ENCODE results near the gene PINLYP. TPM values are rescaled to one million over a fixed set of nuclear protein-coding genes. Genes with fewer than 3 reads are reported as not detected.

The PINLYP gene
- total RNA-seq, 4 donors from 2014 or later, result 4.6 to 46.5 (median 10.3) TPM

- no peak overlapping the region for H3K4me3 ChIP-seq
- DNase-seq, result no peak
Measured at GRCh38 chr19:43563816-43564457, 11.7 kb upstream of the PINLYP start.

GRCh38 chr19:43564800-43565199 lies 10.8 kb upstream of the PINLYP start:
- intact Hi-C loops (cut with DNase I; ENCODE audit: low total_unique reads), result no loop called here
- H3K27ac ChIP-seq, result no peak overlapping the region
- H3K9me3 ChIP-seq, result no peaks in the 10 kb centered on the region
- DNase-seq, result no peak
- TF ChIP-seq CTCF (IDR thresholded peaks at IDR 0.05), result no peak
- TF ChIP-seq POLR2A (IDR thresholded peaks at IDR 0.05), result no peak
- H3K27me3 ChIP-seq, result no peaks in the 10 kb centered on the region
- no peaks in the 10 kb centered on the region for H3K36me3 ChIP-seq
- H3K4me1 ChIP-seq, result peaks cover 0 to 7% of the 10 kb centered on the region in 2 donors
- no peak overlapping the region for H3K4me3 ChIP-seq

More at GRCh38 chr19:43563816-43564457, 11.7 kb upstream of the PINLYP start:
- peaks cover 0 to 7% of the 10 kb centered on the region in 2 donors for H3K4me1 ChIP-seq
- no peak overlapping the region for H3K27ac ChIP-seq
- H3K9me3 ChIP-seq, result no peaks in the 10 kb centered on the region
- H3K27me3 ChIP-seq, result no peaks in the 10 kb centered on the region
- TF ChIP-seq CTCF (IDR thresholded peaks at IDR 0.05), result no peak
- TF ChIP-seq POLR2A (IDR thresholded peaks at IDR 0.05), result no peak
- intact Hi-C loops (cut with DNase I; ENCODE audit: low total_unique reads), result no loop called here
- H3K36me3 ChIP-seq, result no peaks in the 10 kb centered on the region

GRCh38 chr19:43569657-43570056 lies 5.9 kb upstream of the PINLYP start:
- Histone ChIP-seq H3K9me3 (no peaks in the 10 kb centered on the region), H3K27ac (no peak overlapping the region), H3K27me3 (no peaks in the 10 kb centered on the region), H3K4me1 (peaks cover 0 to 5% of the 10 kb centered on the region in 2 donors), H3K4me3 (no peak overlapping the region), H3K36me3 (no peaks in the 10 kb centered on the region)
- no peak for TF ChIP-seq POLR2A (IDR thresholded peaks at IDR 0.05)
- no peak for DNase-seq
- intact Hi-C loops (cut with DNase I; ENCODE audit: low total_unique reads), result no loop called here

GRCh38 chr19:43570174-43570791 lies 5.3 kb upstream of the PINLYP start:
- H3K36me3 ChIP-seq, result no peaks in the 10 kb centered on the region
- no peak overlapping the region for H3K27ac ChIP-seq
- H3K4me3 ChIP-seq, result no peak overlapping the region
- TF ChIP-seq CTCF (IDR thresholded peaks at IDR 0.05) (no peak), POLR2A (IDR thresholded peaks at IDR 0.05) (no peak)
- H3K4me1 ChIP-seq, result peaks cover 0 to 5% of the 10 kb centered on the region in 2 donors
- no peak for DNase-seq
- H3K27me3 ChIP-seq, result no peaks in the 10 kb centered on the region
- intact Hi-C loops (cut with DNase I; ENCODE audit: low total_unique reads), result no loop called here
- H3K9me3 ChIP-seq, result no peaks in the 10 kb centered on the region

GRCh38 chr19:43572171-43572588 lies 3.4 kb upstream of the PINLYP start:
- Histone ChIP-seq H3K27ac (no peak overlapping the region), H3K36me3 (no peaks in the 10 kb centered on the region), H3K9me3 (no peaks in the 10 kb centered on the region), H3K4me3 (no peak overlapping the region), H3K27me3 (no peaks in the 10 kb centered on the region), H3K4me1 (peaks cover 0 to 5% of the 10 kb centered on the region in 2 donors)
- intact Hi-C loops (cut with DNase I; ENCODE audit: low total_unique reads), result no loop called here
- no peak for TF ChIP-seq CTCF (IDR thresholded peaks at IDR 0.05)
- no peak for TF ChIP-seq POLR2A (IDR thresholded peaks at IDR 0.05)
- no peak for DNase-seq
